ENCODE results near the gene IL10RA. TPM values are rescaled to one million over a fixed set of nuclear protein-coding genes. Genes with fewer than 3 reads are reported as not detected.

The IL10RA gene
- total and polyA plus RNA-seq, 9 of the 15 experiments (the other 6 are each of a cell fraction or from before 2014, with no cell fraction given): 0.17 to 17.3 (median 2.9) TPM

GRCh38 chr11:117953024-117953671 lies 33.0 kb upstream of the IL10RA start (continued):
- TF ChIP-seq MNT (conservative IDR thresholded peaks at IDR 0.05) (peak; percentile 16 to 33; a peak in 1 of 4 replicates), RCOR1 (IDR thresholded peaks at IDR 0.05; ENCODE audit: borderline replicate concordance in 1 of 2, low read depth in 2 of 2, low read length in 2 of 2) (peak in 1 of 2 experiments; percentile 59; a peak in 2 of 4 replicates), FOXJ3 (CRISPR knock-in tag; IDR thresholded peaks at IDR 0.05) (no peak), KHSRP (IDR thresholded peaks at IDR 0.05) (no peak), DPF2 (IDR thresholded peaks at IDR 0.05) (peak; percentile 42; the same call in 1 of the 2 replicates), SRF (CRISPR knock-in tag; IDR thresholded peaks at IDR 0.05) (no peak), SAFB2 (IDR thresholded peaks at IDR 0.05; ENCODE audit: borderline replicate concordance, low read depth, low read length, severe bottlenecking) (no peak), ATF4 (CRISPR knock-in tag; IDR thresholded peaks at IDR 0.05) (no peak), MAFK (IDR thresholded peaks at IDR 0.05; ENCODE audit: low read length) (no peak), RAD21 (CRISPR knock-in tag; conservative IDR thresholded peaks at IDR 0.05 in 1 of 2, IDR thresholded peaks at IDR 0.05 in 1 of 2) (0 out of 4 replicates have a peak, but pooled peaks of 1 of the 2 experiments have one; percentile 8), XRCC3 (IDR thresholded peaks at IDR 0.05) (no peak), FUS (optimal IDR thresholded peaks at IDR 0.05; ENCODE audit: low read depth, low read length) (no peak), HES1 (IDR thresholded peaks at IDR 0.05; ENCODE audit: low read depth) (peak; percentile 14; the same call in 1 of the 2 replicates), BCOR (IDR thresholded peaks at IDR 0.05) (no peak), ATF7 (IDR thresholded peaks at IDR 0.05) (0 out of 2 replicates have a peak, but pooled peaks have one; percentile 26), L3MBTL2 (IDR thresholded peaks at IDR 0.05) (0 out of 2 replicates have a peak, but pooled peaks have one; percentile 20)
- TF ChIP-seq, protein P1, sequence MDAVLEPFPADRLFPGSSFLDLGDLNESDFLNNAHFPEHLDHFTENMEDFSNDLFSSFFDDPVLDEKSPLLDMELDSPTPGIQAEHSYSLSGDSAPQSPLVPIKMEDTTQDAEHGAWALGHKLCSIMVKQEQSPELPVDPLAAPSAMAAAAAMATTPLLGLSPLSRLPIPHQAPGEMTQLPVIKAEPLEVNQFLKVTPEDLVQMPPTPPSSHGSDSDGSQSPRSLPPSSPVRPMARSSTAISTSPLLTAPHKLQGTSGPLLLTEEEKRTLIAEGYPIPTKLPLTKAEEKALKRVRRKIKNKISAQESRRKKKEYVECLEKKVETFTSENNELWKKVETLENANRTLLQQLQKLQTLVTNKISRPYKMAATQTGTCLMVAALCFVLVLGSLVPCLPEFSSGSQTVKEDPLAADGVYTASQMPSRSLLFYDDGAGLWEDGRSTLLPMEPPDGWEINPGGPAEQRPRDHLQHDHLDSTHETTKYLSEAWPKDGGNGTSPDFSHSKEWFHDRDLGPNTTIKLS (IDR thresholded peaks at IDR 0.05; ENCODE audit: borderline replicate concordance, low read depth): no peak
- TF ChIP-seq, protein P2, sequence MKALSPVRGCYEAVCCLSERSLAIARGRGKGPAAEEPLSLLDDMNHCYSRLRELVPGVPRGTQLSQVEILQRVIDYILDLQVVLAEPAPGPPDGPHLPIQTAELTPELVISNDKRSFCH (CRISPR knock-in tag; IDR thresholded peaks at IDR 0.05): no peak
- TF ChIP-seq, protein P2 (tag; IDR thresholded peaks at IDR 0.05): peak; percentile 77
- TF ChIP-seq, protein P3, sequence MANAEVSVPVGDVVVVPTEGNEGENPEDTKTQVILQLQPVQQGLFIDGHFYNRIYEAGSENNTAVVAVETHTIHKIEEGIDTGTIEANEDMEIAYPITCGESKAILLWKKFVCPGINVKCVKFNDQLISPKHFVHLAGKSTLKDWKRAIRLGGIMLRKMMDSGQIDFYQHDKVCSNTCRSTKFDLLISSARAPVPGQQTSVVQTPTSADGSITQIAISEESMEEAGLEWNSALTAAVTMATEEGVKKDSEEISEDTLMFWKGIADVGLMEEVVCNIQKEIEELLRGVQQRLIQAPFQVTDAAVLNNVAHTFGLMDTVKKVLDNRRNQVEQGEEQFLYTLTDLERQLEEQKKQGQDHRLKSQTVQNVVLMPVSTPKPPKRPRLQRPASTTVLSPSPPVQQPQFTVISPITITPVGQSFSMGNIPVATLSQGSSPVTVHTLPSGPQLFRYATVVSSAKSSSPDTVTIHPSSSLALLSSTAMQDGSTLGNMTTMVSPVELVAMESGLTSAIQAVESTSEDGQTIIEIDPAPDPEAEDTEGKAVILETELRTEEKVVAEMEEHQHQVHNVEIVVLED (CRISPR knock-in tag; IDR thresholded peaks at IDR 0.05): no peak
